Esophagus muscularis mucosa (tissue), 4 donors: ENCODE measurements around the gene SLC17A9. TPM values are rescaled to one million over a fixed set of nuclear protein-coding genes. Genes with fewer than 3 reads are reported as not detected.
A peak's percentile ranks its signal among the peaks of the same experiment; 100 is the strongest.

ENCODE experiments used
- DNase-seq: peaks from one replicate; pipeline ENCODE4 v3.0.0-alpha.2; 2017; ENCODE audit errors: extremely low spot score
- H3K27ac ChIP-seq, 4 donors: fragments of 200-600 bp; sonication (generic); replicated peaks in 1 of 4; 1 replicate in 3 of 4; 2 replicates in 1 of 4; pipeline ENCODE4 v1.5.1; 2016 to 2019; ENCODE audit warnings: mild to moderate bottlenecking in 1 of 4
- H3K27me3 ChIP-seq, 4 donors: fragments of 200-600 bp; sonication (generic); one replicate each; pipeline versions ENCODE4 v1.5.1 to v1.6.0; 2016 to 2019
- H3K36me3 ChIP-seq, 4 donors: fragments of 200-600 bp; sonication (generic); one replicate each; pipeline ENCODE4 v1.5.1; 2016 to 2019
- H3K4me1 ChIP-seq, 4 donors: fragments of 200-600 bp; sonication (generic); one replicate each; pipeline ENCODE4 v1.5.1; 2016 to 2019
- H3K4me3 ChIP-seq, 4 donors: fragments of 200-600 bp; sonication (generic); 1 replicate in 2 of 4; 2 replicates in 2 of 4; pipeline ENCODE4 v1.5.1; 2016 to 2019; ENCODE audit warnings: mild to moderate bottlenecking in 4 of 4, moderate library complexity in 1 of 4
- H3K9me3 ChIP-seq, 4 donors: fragments of 200-600 bp; sonication (generic); 1 replicate in 3 of 4; 2 replicates in 1 of 4; pipeline ENCODE4 v1.5.1; 2016 to 2019
- CTCF ChIP-seq, 3 experiments: fragments of 200-600 bp in 2 of 3; fragments of 450-650 bp in 1 of 3; sonication (generic) in 2 of 3; IDR thresholded peaks; one replicate each; pipeline ENCODE4 v1.5.1; 2017 to 2019; ENCODE audit warnings: antibody characterized with exemption in 3 of 3, mild to moderate bottlenecking in 2 of 3, moderate library complexity in 1 of 3
- EP300 ChIP-seq: sonication (generic); formaldehyde crosslinking; IDR thresholded peaks from one replicate; pipeline ENCODE4 v1.6.1; 2017; ENCODE audit warnings: antibody characterized with exemption
- POLR2A ChIP-seq: fragments of 450-650 bp; IDR thresholded peaks from one replicate; pipeline ENCODE4 v1.6.1; 2017; ENCODE audit warnings: antibody characterized with exemption, moderate library complexity, mild to moderate bottlenecking, low read depth
- POLR2AphosphoS5 ChIP-seq, 2 donors: sonication (generic); formaldehyde crosslinking; IDR thresholded peaks; one replicate each; pipeline ENCODE4 v1.6.1; 2017; ENCODE audit warnings: antibody characterized with exemption in 2 of 2
- WGBS: methylation state at CpG from one replicate; pipeline ENCODE4 v1.1.5; 2018; 5-methylcytosine and 5-hydroxymethylcytosine counted together
- intact Hi-C: fragments of 100-400 bp; cut with DNase I; formaldehyde crosslinking; loops from one replicate; pipeline ENCODE4 v1.15.1; 2023
- total RNA-seq, 4 donors: library from RNA; depleted of rRNA; stranded (reverse); fragments of >200 nt; gene quantifications; one replicate each; pipeline versions ENCODE4 v1.1.0 to v1.2.1, GENCODE V29; 2016

The SLC17A9 gene
- 1 to 10 TPM; 2.2 to 5.2 (median 2.7) TPM for total RNA-seq

DNA sequence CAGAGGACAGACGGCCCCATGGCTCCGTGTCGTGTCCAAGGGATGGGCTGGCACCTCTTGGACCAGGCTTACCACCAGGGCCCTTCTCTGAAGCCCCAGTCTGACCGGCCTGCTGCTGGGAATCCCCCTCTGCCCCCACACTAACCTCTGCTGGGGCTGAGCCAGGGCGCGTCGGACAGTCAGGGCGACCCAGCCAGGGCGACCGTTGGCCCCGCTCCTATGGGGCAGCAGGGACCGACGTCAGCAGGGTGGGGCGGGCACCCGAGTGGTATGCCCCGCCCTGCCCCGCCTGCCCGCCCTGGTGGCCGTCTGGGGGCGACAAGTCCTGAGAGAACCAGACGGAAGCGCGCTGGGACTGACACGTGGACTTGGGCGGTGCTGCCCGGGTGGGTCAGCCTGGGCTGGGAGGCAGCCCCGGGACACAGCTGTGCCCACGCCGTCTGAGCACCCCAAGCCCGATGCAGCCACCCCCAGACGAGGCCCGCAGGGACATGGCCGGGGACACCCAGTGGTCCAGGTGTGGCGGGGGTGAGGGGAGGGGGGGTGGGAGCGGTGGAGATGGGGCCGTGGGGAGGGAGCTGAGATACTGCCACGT is at the start of gene SLC17A9:
SLC17A9 (plus strand) TSS at position 337 of the 595 bp plus-strand sequence; CDS start at position 459, 122 bp downstream.
- H3K36me3 ChIP-seq: peaks cover 0 to 35% (median 29%) of the 10 kb centered on the region in 4 donors
- peaks cover 28 to 32% (median 31%) of the 10 kb centered on the region in 4 donors for H3K4me1 ChIP-seq
- intact Hi-C loops: loop anchor here (10.0 kb wide), 1 partner anchor 262 kb away; the partner anchor contains the start of gene YTHDF1
- TF ChIP-seq EP300 (no peak), CTCF (IDR thresholded peaks at IDR 0.05) (peak in 1 of 3 experiments; percentile 15), POLR2A (no peak), POLR2AphosphoS5 (IDR thresholded peaks at IDR 0.05) (peak in 1 of 2 donors; percentile 44)
- no peaks in the 10 kb centered on the region for H3K27me3 ChIP-seq
- peak within 1 kb of the TSS; percentile 90 to 96 (median 94) for H3K27ac ChIP-seq
- no peak for DNase-seq
- H3K4me3 ChIP-seq: peak within 1 kb of the TSS; percentile 46 to 58 (median 49)
- no peaks in the 10 kb centered on the region for H3K9me3 ChIP-seq
- WGBS: 34% methylated on average over 3 of the region's 37 CpGs

DNA sequence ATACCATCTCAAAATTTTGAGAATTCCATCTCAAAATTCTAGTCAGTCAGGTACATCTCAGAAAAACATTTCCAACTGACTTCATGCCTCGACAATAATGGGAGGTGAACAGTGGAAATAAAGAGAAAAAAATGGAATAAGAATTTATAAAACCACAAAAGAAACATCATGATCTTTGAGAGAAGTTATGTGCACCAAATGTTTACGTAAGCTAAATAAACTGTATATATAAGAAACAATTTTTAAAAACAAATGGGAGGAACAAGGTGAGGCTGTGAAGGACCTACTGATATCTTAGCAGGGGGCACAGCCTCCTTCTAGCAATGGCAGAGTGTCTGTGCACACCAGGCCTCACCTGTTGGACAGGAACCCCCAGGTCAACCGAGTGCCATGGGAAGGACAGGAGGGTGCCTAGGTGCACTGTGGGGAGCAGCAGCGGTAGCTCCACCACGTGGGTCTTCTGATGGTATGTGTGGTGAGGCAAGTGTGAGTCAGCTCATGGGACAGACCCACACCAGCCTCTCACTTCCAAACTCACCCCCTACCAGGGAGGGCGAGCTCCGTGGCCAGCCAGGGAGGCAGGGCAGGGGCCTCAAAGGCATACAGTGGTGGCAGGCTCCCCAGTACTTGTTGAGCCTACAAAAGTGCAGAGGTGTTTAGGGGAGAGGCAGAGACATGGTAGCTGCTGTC is 49.4 kb upstream of the SLC17A9 start:
- Histone ChIP-seq H3K9me3 (no peaks in the 10 kb centered on the region), H3K4me3 (no peak overlapping the region), H3K4me1 (peaks cover 29 to 37% (median 32%) of the 10 kb centered on the region in 4 donors), H3K27ac (no peak overlapping the region), H3K36me3 (peaks cover 58 to 74% (median 68%) of the 10 kb centered on the region in 4 donors), H3K27me3 (no peaks in the 10 kb centered on the region)
- TF ChIP-seq POLR2A (no peak), EP300 (no peak), CTCF (IDR thresholded peaks at IDR 0.05) (no peak), POLR2AphosphoS5 (IDR thresholded peaks at IDR 0.05) (no peak)
- WGBS: 71% methylated on average over 5 of the region's 7 CpGs
- intact Hi-C loops: loop anchor here (5.0 kb wide), 1 partner anchor 104 kb away; the partner anchor contains the start of gene BHLHE23
- DNase-seq: no peak

GRCh38 chr20:62905536-62906117 is 46.9 kb upstream of the SLC17A9 start:
- H3K4me3 ChIP-seq: no peak overlapping the region
- peaks cover 8 to 26% (median 18%) of the 10 kb centered on the region in 4 donors for H3K4me1 ChIP-seq
- H3K36me3 ChIP-seq: peaks cover 83 to 100% (median 94%) of the 10 kb centered on the region in 4 donors
- no peak for TF ChIP-seq CTCF (IDR thresholded peaks at IDR 0.05)
- no peak for TF ChIP-seq POLR2A
- TF ChIP-seq POLR2AphosphoS5 (IDR thresholded peaks at IDR 0.05): no peak
- TF ChIP-seq EP300: no peak
- no peaks in the 10 kb centered on the region for H3K27me3 ChIP-seq
- WGBS: 89% methylated on average over 17 of the region's 17 CpGs
- intact Hi-C loops: no loop called here
- no peaks in the 10 kb centered on the region for H3K9me3 ChIP-seq
- H3K27ac ChIP-seq: no peak overlapping the region
- DNase-seq: no peak

- DNase-seq: no peak
- TF ChIP-seq EP300 (no peak), POLR2AphosphoS5 (IDR thresholded peaks at IDR 0.05) (no peak), POLR2A (no peak), CTCF (IDR thresholded peaks at IDR 0.05) (no peak)
- Histone ChIP-seq H3K4me1 (peaks cover 7 to 25% (median 15%) of the 10 kb centered on the region in 4 donors), H3K36me3 (peaks cover 87 to 100% (median 98%) of the 10 kb centered on the region in 4 donors), H3K27me3 (no peaks in the 10 kb centered on the region), H3K27ac (no peak overlapping the region), H3K9me3 (no peaks in the 10 kb centered on the region), H3K4me3 (no peak overlapping the region)
- intact Hi-C loops: no loop called here
- WGBS: 95% methylated on average over 14 of the region's 16 CpGs
These were observed 46.3 kb upstream of the SLC17A9 start for GRCh38 chr20:62906209-62906608.
